Ishikawa (cell line): ENCODE results near the gene RABGAP1L.

Experiments used
- CEBPB ChIP-seq: IDR thresholded peaks from 2 replicates; pipeline ENCODE4 v1.6.1; 2012
- CREB1 ChIP-seq: IDR thresholded peaks from 2 replicates; pipeline ENCODE4 v1.6.1; 2012; ENCODE audit warnings: low read depth
- EGR1 ChIP-seq: IDR thresholded peaks from 2 replicates; pipeline ENCODE4 v1.6.1; 2012
- TF ChIP-seq, protein P1 (sequence below): IDR thresholded peaks from 2 replicates; pipeline ENCODE4 v1.6.1; 2012; ENCODE audit warnings: low read depth, mild to moderate bottlenecking

DNA sequence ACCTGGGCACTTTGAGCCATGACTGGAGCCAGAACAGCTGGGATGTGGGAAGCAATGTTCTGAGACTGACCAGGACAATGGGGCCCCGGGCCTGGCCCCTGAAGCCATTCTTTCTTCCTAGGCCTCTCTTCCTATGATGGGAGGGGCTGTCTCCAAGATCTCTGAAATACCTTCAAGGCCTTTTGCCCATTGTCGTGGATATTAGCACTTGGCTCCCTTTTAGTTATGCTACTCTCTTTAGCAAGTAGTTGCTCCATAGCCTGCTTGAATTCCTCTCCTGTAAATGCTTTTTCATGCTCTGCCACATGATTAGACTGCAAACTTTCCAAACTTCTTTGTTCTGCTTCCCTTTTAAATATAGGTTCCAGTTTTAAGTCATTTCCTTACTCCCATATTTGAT, 577.5 kb downstream of the RABGAP1L start:
- TF ChIP-seq, protein P1, sequence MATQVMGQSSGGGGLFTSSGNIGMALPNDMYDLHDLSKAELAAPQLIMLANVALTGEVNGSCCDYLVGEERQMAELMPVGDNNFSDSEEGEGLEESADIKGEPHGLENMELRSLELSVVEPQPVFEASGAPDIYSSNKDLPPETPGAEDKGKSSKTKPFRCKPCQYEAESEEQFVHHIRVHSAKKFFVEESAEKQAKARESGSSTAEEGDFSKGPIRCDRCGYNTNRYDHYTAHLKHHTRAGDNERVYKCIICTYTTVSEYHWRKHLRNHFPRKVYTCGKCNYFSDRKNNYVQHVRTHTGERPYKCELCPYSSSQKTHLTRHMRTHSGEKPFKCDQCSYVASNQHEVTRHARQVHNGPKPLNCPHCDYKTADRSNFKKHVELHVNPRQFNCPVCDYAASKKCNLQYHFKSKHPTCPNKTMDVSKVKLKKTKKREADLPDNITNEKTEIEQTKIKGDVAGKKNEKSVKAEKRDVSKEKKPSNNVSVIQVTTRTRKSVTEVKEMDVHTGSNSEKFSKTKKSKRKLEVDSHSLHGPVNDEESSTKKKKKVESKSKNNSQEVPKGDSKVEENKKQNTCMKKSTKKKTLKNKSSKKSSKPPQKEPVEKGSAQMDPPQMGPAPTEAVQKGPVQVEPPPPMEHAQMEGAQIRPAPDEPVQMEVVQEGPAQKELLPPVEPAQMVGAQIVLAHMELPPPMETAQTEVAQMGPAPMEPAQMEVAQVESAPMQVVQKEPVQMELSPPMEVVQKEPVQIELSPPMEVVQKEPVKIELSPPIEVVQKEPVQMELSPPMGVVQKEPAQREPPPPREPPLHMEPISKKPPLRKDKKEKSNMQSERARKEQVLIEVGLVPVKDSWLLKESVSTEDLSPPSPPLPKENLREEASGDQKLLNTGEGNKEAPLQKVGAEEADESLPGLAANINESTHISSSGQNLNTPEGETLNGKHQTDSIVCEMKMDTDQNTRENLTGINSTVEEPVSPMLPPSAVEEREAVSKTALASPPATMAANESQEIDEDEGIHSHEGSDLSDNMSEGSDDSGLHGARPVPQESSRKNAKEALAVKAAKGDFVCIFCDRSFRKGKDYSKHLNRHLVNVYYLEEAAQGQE = no peak
- no peak for TF ChIP-seq CEBPB
- no peak for TF ChIP-seq CREB1
- no peak for TF ChIP-seq EGR1
